ENCODE data around the gene TTC38.

The TTC38 gene

DNA sequence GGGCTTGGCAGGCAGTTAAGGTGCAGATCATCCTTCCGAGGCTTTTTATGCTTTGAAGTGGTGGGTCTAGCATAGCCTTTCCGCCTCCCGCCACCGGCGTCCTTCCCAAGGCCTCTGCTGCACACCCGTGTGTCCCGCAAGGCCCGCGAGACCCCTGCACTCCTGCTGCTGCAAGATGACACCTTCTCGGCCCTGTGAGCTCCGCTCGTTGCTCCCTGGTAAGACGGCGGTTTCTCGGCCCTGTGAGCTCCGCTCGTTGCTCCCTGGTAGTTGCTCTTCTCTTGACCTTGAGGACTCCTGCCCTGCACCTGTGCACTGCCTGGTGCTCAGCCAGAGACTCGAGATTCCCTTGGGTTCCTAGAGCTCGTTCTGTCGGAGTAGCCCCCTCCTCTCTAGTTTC is 49.8 kb downstream of the TTC38 start:
- DNase-seq (ENCODE audit: low read depth): no peak
- no peak overlapping the region for H3K4me3 ChIP-seq (ENCODE audit: control insufficient read depth, low read depth, low read length)
- TF ChIP-seq, protein P1, sequence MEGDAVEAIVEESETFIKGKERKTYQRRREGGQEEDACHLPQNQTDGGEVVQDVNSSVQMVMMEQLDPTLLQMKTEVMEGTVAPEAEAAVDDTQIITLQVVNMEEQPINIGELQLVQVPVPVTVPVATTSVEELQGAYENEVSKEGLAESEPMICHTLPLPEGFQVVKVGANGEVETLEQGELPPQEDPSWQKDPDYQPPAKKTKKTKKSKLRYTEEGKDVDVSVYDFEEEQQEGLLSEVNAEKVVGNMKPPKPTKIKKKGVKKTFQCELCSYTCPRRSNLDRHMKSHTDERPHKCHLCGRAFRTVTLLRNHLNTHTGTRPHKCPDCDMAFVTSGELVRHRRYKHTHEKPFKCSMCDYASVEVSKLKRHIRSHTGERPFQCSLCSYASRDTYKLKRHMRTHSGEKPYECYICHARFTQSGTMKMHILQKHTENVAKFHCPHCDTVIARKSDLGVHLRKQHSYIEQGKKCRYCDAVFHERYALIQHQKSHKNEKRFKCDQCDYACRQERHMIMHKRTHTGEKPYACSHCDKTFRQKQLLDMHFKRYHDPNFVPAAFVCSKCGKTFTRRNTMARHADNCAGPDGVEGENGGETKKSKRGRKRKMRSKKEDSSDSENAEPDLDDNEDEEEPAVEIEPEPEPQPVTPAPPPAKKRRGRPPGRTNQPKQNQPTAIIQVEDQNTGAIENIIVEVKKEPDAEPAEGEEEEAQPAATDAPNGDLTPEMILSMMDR (conservative IDR thresholded peaks at IDR 0.05; ENCODE audit: control insufficient read depth, insufficient read depth, low read depth, low read length): no peak

DNA sequence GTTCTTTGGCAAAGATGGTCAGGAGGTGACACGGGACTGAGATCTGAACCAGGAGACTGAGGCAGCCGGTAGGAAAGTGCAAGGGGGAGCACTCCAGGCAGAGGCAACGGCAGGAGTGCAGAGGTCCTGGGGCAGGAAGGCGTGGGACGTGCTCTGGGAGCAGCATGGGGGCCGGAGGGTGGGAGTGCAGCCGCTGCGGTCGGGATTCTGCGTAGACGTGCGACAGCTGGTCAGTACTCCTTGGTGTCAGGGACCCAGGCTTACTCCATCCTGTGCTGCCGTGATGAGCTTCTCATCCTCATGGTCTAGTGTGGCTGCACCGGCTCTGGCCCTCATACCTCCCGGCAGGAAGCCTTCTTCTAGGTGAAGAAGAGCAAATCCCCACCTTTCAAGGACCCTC is 50.8 kb downstream of the TTC38 start:
- TF ChIP-seq, protein P1 (conservative IDR thresholded peaks at IDR 0.05; ENCODE audit: control insufficient read depth, insufficient read depth, low read depth, low read length): no peak

DNA sequence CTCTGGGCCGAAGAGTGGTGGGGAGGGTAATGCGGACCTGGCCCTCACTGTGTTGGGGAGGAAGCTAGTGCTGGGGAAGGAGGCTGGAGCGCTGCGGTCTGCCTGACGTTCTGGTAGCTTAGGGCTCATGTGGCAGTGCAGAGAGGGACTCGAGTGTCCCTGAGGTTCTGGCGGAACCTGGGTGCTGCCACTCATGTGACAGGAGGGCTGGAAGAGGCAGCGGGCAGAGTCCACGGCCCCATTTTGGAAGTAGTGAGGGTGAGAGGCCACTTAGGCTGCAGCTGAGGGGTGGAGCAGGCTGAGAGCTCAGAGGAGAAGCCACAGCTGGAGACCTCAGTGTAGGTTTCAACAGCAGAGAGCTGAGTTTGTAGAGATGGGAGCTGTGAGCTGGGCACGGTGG is 51.5 kb downstream of the TTC38 start:
- no peak overlapping the region for H3K4me3 ChIP-seq (ENCODE audit: control insufficient read depth, low read depth, low read length)
- no peak for DNase-seq (ENCODE audit: low read depth)
- TF ChIP-seq, protein P1 (conservative IDR thresholded peaks at IDR 0.05; ENCODE audit: control insufficient read depth, insufficient read depth, low read depth, low read length): no peak

More for the DNA sequence above, 50.8 kb downstream of the TTC38 start:
- DNase-seq (ENCODE audit: low read depth): no peak
- no peak overlapping the region for H3K4me3 ChIP-seq (ENCODE audit: control insufficient read depth, low read depth, low read length)

DNA sequence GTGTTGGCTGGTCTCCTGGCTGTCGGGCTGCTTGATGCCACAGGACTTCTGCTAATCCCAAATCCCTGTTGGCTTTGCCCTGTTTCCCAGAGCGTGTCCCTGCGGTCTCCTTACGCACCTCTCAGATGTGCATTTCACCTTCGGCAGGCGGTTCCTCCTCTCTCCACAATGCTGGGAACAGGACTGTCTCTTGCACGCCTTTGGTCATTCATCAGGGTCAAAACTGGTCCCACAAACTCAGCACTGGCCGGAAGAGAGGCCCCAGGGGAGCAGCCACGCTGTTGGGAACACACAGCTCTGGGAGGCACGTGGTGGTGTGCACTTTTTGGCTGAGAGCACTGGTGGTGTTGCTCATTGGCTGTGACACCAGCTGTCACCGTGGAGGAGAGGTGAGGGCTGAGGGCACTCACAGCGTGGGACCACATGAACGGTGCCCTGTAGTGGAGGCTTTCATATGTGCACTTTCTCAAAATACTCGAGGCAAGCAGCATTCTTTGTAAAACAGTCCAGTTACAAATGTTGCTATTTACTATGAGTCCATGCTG is 52.4 kb downstream of the TTC38 start:
- no peak for DNase-seq (ENCODE audit: low read depth)
- H3K4me3 ChIP-seq (ENCODE audit: control insufficient read depth, low read depth, low read length): no peak overlapping the region
- TF ChIP-seq, protein P1 (conservative IDR thresholded peaks at IDR 0.05; ENCODE audit: control insufficient read depth, insufficient read depth, low read depth, low read length): no peak

DNA sequence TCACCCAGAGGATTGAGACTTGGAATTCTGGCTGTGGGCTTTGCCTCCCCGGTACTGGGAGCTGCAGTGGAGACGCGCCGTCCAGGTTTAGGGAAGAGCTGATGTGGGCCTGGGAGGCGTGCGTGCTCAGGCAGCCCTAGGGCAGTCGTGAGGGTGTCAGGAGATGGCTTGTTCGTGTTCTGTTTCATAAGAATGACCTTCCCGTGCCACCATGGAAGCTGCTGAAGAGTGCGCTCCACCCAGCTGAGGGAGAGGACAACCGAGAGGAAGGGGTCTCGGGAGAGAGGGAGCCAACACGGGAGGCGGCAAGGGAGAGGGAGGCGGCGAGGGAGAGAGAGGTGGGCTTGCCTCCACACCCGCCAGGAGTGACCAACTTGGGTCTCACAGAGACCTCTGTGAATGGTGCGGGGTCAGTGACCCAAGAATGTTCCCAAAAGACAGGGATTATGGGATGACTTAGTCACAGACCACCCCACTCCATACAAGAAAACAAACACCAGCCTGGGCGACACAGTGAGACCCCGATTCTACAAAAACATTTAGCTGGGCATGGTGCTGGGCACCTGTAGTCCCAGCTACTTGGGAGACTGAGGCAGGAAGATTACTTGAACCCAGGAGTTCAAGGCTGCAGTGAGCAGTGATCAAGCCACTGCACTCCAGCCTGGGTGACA is 53.0 kb downstream of the TTC38 start:
- DNase-seq (ENCODE audit: low read depth): no peak
- no peak overlapping the region for H3K4me3 ChIP-seq (ENCODE audit: control insufficient read depth, low read depth, low read length)
- TF ChIP-seq, protein P1 (conservative IDR thresholded peaks at IDR 0.05; ENCODE audit: control insufficient read depth, insufficient read depth, low read depth, low read length): no peak

DNA sequence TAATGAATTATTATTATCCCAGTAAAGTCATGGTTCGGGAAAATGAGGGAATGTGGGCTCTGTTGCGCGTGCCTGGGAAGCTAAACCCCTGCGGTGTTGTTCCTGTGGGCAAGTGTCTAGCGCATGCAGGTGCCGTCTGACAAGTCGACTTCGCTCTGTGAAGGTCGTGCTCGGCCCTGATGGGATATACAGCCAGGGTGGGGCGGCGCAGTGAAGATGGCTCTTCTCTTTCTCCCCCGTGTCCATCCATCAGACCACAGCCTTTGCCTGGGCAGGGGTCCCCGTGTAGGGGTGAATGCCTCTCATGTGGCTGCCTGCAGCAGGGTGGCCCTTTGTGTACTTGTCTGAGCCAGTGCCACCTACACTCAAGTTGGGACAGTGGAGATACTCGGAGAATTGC is 54.9 kb downstream of the TTC38 start:
- no peak for DNase-seq (ENCODE audit: low read depth)
- TF ChIP-seq, protein P1 (conservative IDR thresholded peaks at IDR 0.05; ENCODE audit: control insufficient read depth, insufficient read depth, low read depth, low read length): no peak
- no peak overlapping the region for H3K4me3 ChIP-seq (ENCODE audit: control insufficient read depth, low read depth, low read length)
